GM21619 (cell line): ENCODE data around the gene SOX30.
A peak's percentile ranks its signal among the peaks of the same experiment; 100 is the strongest.
"Not testable (repeated sequence)": the region's sequence is repeated elsewhere in the genome, so short reads cannot be mapped to it uniquely, and the experiment has no call there.

Source experiments
- ATAC-seq: cut with Tn5 transposase; IDR thresholded peaks from one replicate; pipeline ENCODE4 v1.9.1; 2021; ENCODE audit not compliant: unreplicated experiment

The SOX30 gene

DNA sequence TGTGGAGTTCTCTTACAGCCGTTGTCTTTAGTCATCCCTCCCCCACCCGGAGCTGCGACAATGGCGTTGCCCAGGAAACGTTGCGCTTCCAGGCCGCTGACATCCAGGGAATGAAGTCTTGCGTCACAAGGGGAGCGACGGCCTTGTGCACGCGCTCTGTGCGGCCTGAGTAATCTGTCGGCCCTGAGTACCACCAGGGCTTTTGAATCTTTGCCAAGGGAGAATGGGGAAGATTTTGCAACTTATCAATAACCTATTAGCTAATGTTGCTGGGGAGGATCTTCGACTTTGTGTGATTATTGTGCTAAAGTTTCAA lies at the start of gene SOX30:
Gene SOX30, minus strand, starts transcription at position 62 of the 316 bp plus-strand sequence. CDS start 360 bp downstream, outside the sequence.
- ATAC-seq = no peak

DNA sequence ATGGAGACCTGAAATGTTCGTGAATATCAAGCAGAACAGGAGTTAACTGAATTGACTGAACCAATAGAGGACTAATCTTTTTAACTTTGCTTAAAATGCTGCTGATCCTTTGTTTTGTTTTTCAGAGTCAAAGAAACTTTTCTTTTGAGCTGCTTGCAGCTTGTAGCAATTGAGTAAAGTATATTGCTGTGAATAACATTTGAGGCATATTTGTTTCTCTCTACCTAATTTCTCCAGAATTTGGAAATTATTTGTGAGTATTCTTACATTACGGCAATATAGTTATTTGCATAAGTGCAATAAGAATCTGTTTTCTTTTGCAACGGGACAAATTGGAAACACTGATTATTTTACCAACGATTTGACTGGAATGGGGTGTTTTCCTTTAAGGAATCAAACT lies 46.4 kb upstream of the SOX30 start:
- ATAC-seq = not testable (repeated sequence)

DNA sequence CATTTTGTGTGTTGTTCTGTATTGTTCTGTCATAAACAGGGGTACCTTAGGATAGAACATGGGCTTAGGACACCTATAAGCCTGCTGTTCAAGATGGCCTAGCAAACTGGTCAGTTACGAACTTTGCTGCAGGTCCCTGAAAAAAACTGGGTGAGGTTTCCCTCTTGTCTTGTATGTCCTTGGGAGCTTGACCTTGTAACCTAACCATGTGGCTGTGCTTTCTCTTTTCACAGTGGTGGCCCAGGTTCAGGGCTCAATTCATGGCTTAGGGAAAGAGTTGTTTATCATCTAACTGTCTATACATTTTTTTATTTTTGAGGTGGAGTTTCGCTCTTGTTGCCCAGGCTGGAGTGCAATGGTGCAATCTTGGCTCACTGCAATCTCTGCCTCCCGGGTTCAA lies 43.9 kb upstream of the SOX30 start:
- ATAC-seq = not testable (repeated sequence)

DNA sequence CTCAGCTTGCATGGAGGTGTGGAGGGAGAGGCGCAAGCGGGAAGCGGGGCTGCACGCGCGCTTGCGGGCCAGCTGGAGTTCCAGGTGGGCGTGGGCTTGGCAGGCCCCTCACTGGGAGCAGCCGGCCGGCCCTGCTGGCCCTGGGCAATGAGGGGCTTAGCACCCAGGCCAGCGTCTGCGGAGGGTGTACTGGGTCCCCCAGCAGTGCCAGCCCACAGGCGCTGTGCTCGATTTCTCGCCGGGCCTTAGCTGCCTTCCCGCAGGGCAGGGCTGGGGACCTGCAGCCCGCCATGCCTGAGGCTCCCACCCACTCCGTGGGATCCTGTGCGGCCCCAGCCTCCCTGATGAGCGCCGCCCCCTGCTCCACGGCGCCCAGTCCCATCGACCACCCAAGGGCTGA lies 41.6 kb upstream of the SOX30 start:
- ATAC-seq = not testable (repeated sequence)

DNA sequence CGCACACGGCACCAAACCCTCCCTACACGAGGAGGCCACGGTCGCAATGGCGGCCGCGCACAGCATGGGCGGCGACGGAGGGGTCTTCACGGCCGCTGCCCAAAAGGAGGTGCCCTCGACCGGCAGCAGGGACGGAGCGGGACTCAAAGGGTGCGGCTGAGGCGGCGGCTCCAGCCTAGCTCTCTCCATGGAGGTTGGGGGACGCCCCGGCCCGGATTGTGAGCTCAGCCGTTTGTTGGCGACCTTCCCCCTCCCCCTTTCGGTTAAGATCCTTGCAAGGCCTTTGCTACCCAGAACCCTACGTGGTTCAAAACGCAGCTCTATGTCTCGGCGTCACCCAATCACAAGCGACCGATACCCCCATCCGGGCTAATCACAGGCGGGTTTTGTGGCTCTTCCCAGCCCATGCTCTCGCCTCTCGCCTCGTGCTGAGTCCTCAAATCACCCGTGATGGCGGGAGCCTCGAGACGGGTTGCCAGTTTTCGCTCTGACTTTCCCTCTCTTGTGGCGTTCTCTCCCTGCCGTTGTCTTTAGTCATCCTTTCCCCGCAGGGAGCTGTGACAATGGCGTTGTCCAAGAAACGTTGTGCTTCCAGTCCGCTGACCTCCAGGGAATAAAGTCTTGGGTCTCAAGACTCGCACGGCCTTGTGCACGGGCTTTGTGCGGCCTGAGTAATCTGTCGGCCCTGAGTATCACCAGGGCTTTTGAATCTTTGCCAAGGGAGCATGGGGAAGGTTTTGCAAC lies 38.6 kb upstream of the SOX30 start:
- no peak for ATAC-seq

DNA sequence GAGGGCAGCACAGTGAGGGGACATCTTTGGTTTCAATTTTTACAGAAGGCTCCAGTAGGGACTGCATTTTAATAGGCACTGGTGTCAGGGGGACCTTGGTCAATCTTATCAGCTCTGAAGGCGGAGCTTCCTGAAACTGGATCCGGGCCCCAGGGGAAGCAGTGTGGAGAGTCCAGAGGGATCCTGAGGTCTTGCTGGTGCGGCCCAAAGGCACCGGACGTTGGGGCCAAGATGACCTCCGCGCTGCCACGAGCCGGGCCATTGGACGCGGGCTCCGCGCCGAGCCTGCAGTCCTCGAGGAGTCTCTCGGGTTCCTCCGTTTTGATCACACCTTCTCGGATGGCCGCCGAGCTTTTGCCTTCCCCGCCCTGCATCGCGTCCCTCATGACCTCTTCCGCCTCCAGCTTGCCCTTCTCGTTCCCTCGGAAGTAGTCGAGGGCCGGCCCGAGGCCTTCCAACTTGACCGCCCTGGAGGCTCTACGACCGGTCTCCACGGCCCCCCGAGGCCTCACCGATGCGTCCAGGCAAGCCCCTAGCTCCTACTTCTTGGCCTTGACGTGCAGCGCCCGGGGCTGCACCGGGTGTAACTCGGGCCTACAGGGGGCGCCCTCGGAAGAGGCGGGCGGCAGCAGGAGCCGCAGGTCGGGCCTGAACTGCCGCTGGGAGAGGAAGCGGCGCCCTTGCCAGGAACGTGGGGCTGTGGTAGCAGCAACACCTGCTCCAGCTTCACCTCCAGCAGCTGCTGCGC lies 37.9 kb upstream of the SOX30 start:
- ATAC-seq = no peak

DNA sequence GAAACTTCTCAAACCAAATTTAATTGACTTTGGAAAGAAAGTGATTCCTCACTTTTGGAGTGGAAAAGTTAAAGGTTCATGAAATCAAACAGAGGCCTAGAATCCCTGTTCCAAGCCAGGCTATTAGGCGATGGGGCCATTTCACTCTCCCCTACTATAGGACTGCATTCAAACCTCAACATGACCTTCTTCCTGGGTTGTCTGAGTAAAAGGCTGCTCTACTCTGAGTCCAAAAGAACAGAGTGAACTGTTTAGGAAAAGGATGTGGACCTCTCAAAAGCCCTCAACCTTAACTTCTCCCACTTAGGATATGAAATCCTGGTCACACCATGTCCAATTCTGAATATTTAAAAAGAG lies 34.9 kb upstream of the SOX30 start:
- ATAC-seq = no peak

DNA sequence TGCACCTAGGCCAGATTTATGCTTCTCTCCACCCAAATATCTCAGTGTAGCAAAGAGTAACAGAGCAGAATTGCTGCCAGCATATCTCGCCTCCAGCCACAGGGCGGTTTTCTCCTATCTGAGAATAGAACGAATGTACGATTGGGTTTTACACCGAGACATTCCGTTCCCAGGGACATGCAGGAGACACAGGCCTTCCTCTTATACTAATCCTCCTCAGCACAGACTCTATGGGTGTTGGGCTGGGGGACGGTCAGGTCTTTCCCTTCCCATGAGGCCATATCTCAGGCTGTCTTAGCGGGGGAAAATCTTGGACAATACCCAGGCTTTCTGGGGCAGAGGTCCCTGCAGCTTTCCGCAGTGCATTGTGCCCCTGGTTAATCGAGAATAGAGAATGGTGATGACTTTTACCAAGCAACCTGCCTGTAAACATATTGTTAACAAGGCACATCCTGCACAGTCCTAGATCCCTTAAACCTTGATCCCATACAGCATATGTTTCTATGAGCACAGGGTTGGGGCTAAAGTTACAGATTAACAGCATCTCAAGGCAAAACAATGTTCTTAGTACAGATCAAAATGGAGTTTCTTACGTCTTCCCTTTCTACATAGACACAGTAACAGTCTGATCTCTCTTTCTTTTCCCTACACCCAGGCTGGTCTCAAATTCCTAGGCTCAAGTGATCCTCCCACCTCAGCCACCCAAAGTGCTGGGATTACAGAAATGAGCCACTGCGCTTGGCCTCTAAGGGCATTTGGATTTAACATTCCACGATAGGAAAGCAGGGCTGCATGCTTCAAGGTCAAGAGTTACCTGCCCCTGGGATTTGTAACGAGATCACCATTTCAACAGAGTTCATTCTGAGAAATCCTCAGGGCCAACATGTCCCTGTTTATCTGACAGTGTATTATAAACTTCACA lies 34.3 kb upstream of the SOX30 start:
- not testable (repeated sequence) for ATAC-seq

DNA sequence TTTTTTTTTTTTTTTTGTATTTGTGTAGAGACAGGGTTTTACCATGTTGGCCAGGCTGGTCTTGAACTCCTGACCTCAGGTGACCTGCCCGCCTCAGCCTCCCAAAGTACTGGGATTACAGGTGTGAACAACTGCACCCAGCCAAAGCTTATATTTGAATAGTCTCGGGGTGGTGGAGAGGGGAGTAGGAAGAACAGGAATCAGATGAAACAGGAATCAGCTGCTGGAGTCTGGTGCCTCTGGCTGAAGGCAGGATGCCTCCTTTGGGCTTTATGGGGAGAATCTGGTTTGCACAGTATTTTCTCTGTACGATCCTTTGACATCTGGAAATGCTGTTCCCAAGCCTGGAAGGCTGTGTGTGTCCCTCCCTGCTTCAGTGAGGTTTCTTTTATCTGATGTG lies 30.0 kb upstream of the SOX30 start:
- no peak for ATAC-seq

DNA sequence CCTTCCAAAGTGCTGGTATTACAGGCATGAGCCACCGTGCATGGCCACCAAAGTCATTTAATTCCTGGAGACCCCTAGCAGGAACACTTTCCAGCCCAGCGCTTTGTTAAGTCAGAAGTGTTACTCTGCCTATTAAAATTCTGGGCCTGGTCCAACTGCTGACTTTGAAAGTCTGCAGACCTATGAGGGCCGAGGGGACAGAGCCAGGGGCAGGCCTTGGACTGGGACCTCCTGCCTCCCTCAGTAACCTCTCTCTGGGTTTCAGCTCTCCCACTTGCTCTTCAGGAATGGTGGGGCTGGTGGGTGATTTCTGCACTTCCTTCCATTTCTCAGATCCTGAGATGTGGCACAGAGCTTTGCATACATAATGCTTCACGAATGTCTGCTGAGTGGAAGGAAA lies 28.8 kb upstream of the SOX30 start:
- no peak for ATAC-seq

DNA sequence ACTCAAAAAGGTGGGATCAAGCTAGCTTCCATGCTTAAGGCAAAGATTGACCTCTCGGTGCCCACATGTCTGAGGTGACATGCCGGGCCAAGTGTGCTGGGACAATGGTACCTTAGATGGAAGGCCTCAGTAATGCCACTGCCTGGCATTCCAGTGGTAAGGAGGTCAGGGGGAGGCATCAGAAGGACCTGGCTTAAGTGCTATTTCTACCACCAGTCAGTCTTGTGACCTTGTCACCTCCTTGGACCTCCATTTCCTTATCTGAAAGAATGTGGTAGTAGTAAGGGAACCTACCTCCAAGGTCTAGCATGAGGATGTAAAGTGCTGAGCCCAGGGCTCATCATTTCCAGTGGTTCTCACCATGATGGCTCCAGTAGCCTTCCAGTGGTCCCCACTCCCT lies 28.0 kb upstream of the SOX30 start:
- ATAC-seq = no peak

DNA sequence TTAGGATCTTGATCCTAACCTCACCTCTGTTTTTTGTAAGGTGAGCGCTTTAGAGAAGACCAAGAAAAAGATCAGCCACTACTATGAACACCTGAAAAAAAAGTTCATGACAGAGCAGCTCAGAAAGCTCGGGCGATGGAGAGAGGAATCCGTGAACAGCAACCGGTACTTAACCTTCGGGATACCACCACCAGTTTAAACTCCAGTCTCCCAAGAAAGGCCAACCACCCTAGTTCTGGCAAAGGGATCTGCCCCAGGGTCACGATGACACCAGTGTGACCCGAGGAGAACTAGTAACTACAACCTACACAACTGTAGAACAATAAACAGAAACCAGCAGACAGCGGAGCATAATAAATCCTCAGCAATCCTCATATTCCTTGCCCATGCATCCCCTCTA lies 27.6 kb upstream of the SOX30 start:
- ATAC-seq = no peak

DNA sequence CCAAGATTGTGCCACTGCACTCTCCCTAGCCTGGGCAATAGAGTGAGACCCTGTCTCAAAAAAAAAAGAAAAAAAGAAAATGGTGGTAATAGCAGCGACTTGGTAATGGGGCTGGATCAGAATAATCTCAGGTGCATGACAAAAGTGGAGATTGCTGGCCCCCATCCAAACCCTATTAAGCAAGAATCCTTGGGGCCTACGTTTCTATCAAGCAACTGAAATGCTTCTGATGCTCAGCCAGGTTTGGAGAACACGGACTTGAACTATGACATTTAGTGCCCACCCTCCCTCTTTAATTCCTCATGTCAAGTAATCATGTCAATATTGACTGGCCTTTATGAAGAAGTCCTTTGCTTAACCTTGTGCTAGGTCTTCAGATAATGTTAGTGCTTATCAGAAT lies 25.7 kb upstream of the SOX30 start:
- no peak for ATAC-seq

DNA sequence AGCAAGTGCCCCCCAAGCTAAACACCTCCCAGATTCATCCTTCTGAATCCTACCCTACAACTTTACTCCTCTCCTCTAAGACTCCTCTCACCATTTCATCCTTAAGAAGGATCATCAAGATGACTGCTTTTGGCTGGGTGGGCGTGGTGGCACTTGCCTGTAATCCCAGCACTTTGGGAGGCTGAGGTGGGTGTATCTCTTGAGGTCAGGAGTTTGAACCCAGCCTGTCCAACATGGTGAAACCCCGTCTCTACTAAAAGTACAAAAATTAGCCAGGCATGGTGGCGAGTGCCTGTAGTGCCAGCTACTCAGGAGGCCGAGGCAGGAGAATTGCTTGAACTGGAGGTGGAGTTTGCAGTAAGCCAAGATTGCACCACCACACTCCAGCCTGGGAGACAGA lies 22.1 kb upstream of the SOX30 start:
- not testable (repeated sequence) for ATAC-seq

DNA sequence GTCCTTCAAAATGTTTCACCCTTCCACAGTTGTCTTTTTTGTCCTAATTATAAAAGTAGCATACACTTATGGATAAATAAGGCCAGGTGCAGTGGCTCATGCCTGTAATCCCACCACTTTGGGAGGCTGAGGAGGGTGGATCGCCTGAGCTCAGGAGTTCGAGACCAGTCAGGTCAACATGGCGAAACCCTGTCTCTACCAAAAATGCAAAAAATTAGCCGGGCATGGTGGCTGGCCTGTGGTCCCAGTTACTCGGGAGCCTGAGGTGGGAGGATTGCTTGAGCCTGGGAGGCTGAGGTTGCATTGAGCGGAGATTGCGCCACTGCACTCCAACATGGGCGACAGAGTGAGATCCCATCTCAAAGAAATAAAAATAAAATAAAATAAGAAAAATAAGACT lies 20.7 kb upstream of the SOX30 start:
- ATAC-seq = no peak

DNA sequence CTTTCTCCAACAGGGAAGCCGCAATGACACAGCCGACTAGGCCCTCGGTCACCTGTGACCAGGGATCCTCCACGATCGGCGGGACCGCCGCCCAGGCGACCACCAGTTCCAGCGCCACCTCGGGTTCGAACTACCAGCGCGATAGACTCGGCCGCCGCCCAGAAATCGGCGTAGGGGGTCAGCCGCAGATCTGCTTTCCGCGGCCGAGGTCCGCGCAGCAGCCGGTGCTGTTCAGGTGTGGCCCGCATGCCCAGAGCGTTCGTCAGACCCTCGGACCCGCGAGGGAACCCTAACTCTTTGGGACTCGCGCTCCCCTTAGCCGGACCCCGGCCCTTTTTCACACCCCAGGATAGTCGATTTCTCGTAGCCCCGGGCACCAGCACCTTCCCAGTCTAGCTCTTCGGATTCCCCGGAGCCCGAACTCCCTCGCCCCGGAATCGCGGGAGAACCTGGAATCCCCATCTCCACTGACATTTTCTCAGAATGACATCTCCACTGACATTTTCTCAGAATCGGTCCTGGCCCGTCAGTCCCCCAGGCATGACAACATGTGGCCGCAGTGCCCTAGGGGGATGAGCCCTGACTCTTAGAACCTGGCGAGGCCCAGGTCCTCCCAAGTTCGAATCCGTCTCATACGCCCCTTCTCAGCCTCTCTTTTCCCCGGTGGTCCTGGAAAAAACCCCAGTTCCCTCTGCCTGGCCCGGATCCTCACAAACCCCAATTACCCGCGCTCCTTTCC lies 19.5 kb upstream of the SOX30 start:
- ATAC-seq = no peak

DNA sequence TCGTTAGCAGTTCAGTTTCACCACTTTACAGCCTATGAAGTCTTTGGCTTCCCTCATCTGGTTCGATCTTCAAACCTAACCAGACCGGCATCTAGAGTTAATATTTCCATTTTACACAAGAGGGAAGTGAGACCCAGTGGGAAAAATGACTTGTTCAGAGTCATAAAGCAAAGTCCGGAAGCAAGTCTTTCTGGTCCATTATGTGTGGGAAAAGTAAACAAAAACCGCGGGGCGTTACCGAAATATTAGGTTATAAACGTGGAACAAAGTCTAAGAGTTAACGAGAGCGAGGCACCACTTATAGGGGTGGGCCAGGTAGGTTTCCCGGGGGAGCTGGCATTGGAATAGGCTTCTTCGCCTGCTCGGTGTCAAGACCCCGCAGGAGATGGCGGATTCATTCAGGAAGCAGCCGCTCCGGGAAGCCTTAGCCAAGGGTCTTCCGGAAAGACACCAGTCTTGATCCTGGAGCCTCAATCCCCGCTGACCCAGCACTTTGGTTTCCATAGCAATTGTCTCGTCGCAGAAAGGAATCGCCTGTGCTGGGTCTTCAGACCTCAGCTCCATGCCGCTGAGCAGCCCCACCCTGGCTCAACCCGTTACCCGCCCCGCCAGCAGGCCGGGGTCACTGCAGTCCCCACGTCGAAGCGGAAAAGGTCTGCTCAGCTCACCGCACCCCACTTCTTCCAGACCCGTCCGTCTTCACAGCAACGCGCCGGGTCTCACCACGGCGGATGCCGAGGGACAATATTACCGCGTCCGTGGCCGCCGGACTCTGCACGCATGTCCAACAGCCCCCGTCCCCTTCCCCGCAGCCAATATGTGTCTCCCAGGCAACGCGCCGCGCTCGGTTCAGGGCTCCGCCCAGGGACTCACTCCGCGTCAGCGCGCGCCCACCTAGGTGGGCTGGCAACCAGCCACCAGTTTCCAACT lies 18.7 kb upstream of the SOX30 start, which contains the start of gene C5orf52:
Gene C5orf52, plus strand, starts transcription at position 872 of the 930 bp plus-strand sequence. CDS start 82 bp downstream, outside the sequence.
- ATAC-seq = peak; percentile 53

DNA sequence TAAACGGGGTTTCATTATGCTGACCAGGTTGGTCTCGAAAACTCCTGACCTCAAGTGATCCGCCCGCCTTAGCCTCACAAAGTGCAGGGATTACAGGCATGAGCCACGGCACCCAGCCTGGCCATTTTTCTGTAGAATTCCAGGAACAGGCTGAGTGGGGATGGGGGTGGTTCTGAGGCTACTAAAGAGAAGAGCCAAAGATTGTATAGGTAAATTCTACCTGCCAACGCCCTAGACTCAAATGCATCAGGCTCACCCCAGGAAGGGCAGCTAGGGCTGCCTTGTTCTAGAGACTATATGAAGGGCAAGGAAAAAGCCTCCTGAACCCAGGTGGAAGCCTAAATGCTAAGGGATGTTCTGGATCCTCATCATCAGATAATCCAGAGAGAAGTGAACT lies 17.5 kb upstream of the SOX30 start:
- no peak for ATAC-seq

DNA sequence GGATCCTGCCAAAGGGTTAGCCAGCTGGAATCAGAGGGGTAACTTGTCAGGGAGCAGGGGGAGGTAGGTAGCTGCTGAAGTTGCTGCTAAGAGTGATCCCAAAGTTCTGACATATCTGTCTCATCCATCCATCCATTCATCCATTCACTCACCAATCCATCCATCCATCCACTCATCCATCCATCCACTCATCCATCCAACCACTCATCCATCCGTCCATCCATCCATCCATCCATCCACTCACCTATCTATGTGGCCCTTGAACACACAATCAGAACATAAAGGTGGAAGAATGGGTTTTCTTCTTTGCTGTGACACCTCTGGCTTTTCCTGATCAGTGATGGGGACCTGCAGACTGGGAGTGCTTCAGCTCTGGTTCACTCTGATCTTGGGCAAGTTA lies 16.1 kb upstream of the SOX30 start:
- ATAC-seq = no peak
